ENCODE data around the gene GJB4.

- TF ChIP-seq EZH2phosphoT487 (IDR thresholded peaks at IDR 0.05; ENCODE audit: low read depth) (no peak), CTCF (IDR thresholded peaks at IDR 0.05; ENCODE audit: low read depth, low read length) (no peak)
These were observed 19.2 kb upstream of the GJB4 start for GRCh38 chr1:34740161-34740868.
